ENCODE data around the gene RPS10. TPM values are rescaled to one million over a fixed set of nuclear protein-coding genes. Genes with fewer than 3 reads are reported as not detected.

RPS10 gene
- total and polyA plus RNA-seq, 2 of the 8 experiments (the other 6 are each of a cell fraction or from before 2014, with no cell fraction given): 2,408 to 11,142 TPM

- DNase-seq (ENCODE audit: low read depth in 1 of 2, low spot score in 2 of 2) (no peak), FAIRE-seq (no peak)
- H3K23me2 ChIP-seq (ENCODE audit: low read depth, low read length): no peaks in the 10 kb centered on the region
- H2BK20ac ChIP-seq (ENCODE audit: low read length): no peak overlapping the region
- no peak overlapping the region for H3K4me3 ChIP-seq (ENCODE audit: extremely low read depth in 1 of 4, insufficient read depth in 2 of 4, low read depth in 3 of 4, low read length in 4 of 4)
- no peak overlapping the region for H4K8ac ChIP-seq (ENCODE audit: extremely low read depth, insufficient read depth, low read length)
- TF ChIP-seq CREB1 (IDR thresholded peaks at IDR 0.05) (no peak), FOSL1 (IDR thresholded peaks at IDR 0.05; ENCODE audit: insufficient read depth, low read depth, low read length) (no peak), KDM5A (IDR thresholded peaks at IDR 0.05; ENCODE audit: low read length) (no peak), MAX (IDR thresholded peaks at IDR 0.05) (no peak), SUZ12 (IDR thresholded peaks at IDR 0.05; ENCODE audit: low read length) (no peak), POU5F1 (IDR thresholded peaks at IDR 0.05; ENCODE audit: low read depth, low read length) (no peak), PHF8 (conservative IDR thresholded peaks at IDR 0.05; ENCODE audit: low read depth, low read length) (no peak), RAD21 (IDR thresholded peaks at IDR 0.05 in 1 of 2, conservative IDR thresholded peaks at IDR 0.05 in 1 of 2; ENCODE audit: low read depth in 2 of 2, low read length in 2 of 2) (no peak), EZH2 (IDR thresholded peaks at IDR 0.05; ENCODE audit: low read depth, low read length, severe bottlenecking) (no peak), BCL11A (IDR thresholded peaks at IDR 0.05; ENCODE audit: low read depth in 2 of 2, low read length in 2 of 2) (no peak), CHD1 (IDR thresholded peaks at IDR 0.05; ENCODE audit: low read depth, low read length) (no peak), SIRT6 (IDR thresholded peaks at IDR 0.05; ENCODE audit: low read length) (no peak)
- H3K9ac ChIP-seq (replicated peaks in 1 of 4; ENCODE audit: extremely low read depth in 1 of 4, low read depth in 3 of 4, low read length in 3 of 4): no peak overlapping the region
- H3K27me3 ChIP-seq (replicated peaks in 1 of 4; ENCODE audit: control insufficient read depth in 3 of 4, extremely low read depth in 1 of 4, insufficient read depth in 3 of 4, low read length in 3 of 4): no peaks in the 10 kb centered on the region
- H2AK5ac ChIP-seq (ENCODE audit: low read depth, low read length): no peak overlapping the region
- ChIA-PET CTCF (ENCODE audit: partially characterized antibody) (interaction anchor here (1.1 to 13.0 kb wide), 7 partner anchors 9 to 152 kb away, joined by 3 to 213 read pairs (median 5); partner anchors contain the start of gene PACSIN1), POLR2A (ENCODE audit: partially characterized antibody) (interaction anchor here (1.6 to 2.1 kb wide), 3 partner anchors 8 to 43 kb away, joined by 3 to 6 read pairs (median 5); partner anchors contain the start of genes PACSIN1 and RPS10)
- no peak overlapping the region for H3K4ac ChIP-seq (replicated peaks; ENCODE audit: insufficient read length, low read depth, low read length)
- no peak overlapping the region for H3K27ac ChIP-seq (ENCODE audit: low read depth, low read length)
- H4K91ac ChIP-seq (replicated peaks; ENCODE audit: insufficient read length, low read length): no peak overlapping the region
- no peak overlapping the region for H2BK120ac ChIP-seq (replicated peaks; ENCODE audit: low read depth, low read length)
- 75% methylated on average over 2 of the region's 2 CpGs; no CpG with 5 or more reads in 1 of the 2 experiments for WGBS, 2 experiments (ENCODE audit: extremely low coverage in 1 of 2, insufficient coverage in 1 of 2, insufficient read length in 1 of 2, insufficient replicate concordance in 2 of 2, low coverage in 1 of 2, low lambda C conversion rate in 2 of 2, missing lambda C conversion rate in 1 of 2)
- H2BK15ac ChIP-seq (ENCODE audit: low read length): 0 out of 2 replicates have a peak overlapping the region, but pooled peaks have one; percentile 29
- H3K36me3 ChIP-seq (ENCODE audit: control insufficient read depth in 2 of 4, insufficient read depth in 4 of 4, low read length in 3 of 4): no peaks in the 10 kb centered on the region
- no peak overlapping the region for H2BK5ac ChIP-seq (ENCODE audit: low read depth, low read length)
- no peaks in the 10 kb centered on the region for H4K20me1 ChIP-seq (replicated peaks in 1 of 2; ENCODE audit: control insufficient read depth in 1 of 2, insufficient read depth in 2 of 2, low read length in 2 of 2)
- H2AFZ ChIP-seq (ENCODE audit: low read length): peak overlapping the region; percentile 78; the same call in 1 of the 2 replicates
- no peak overlapping the region for H2BK12ac ChIP-seq (ENCODE audit: low read depth, low read length)
- H4K5ac ChIP-seq (ENCODE audit: insufficient read length, low read depth, low read length): no peak overlapping the region
- no peaks in the 10 kb centered on the region for H3K79me1 ChIP-seq (ENCODE audit: low read depth, low read length)
- no peak overlapping the region for H3K56ac ChIP-seq (replicated peaks; ENCODE audit: insufficient read length, low read depth, low read length)
- no peak overlapping the region for H3K14ac ChIP-seq (ENCODE audit: insufficient read length)
- peaks cover 0 to 16% (median 4%) of the 10 kb centered on the region in 4 experiments; a peak in 6 of 7 replicates for H3K4me1 ChIP-seq (replicated peaks in 1 of 4; ENCODE audit: control insufficient read depth in 3 of 4, insufficient read depth in 4 of 4, low read length in 3 of 4)
- H3K79me2 ChIP-seq (ENCODE audit: control insufficient read depth in 1 of 2, insufficient read depth in 2 of 2, low read length in 2 of 2): no peaks in the 10 kb centered on the region
- H3K9me3 ChIP-seq (ENCODE audit: insufficient read depth in 2 of 2, low read depth in 1 of 2, low read length in 1 of 2): no peaks in the 10 kb centered on the region
- no peak overlapping the region for H3K23ac ChIP-seq (ENCODE audit: insufficient read length)
- H3K4me2 ChIP-seq (ENCODE audit: insufficient read depth in 1 of 2, low read depth in 2 of 2, low read length in 2 of 2): no peak overlapping the region
- H3K18ac ChIP-seq (ENCODE audit: extremely low read depth, low read length): no peak overlapping the region
Observed at GRCh38 chr6:34457382-34457741, 31.5 kb upstream of the RPS10 start.
